Smooth muscle cell (in vitro differentiated cells): ENCODE measurements around the gene STYX. TPM values are rescaled to one million over a fixed set of nuclear protein-coding genes. Genes with fewer than 3 reads are reported as not detected.

ENCODE experiments used
- DNase-seq: peaks from one replicate; lab custom pipeline; 2025; ENCODE audit not compliant: unreplicated experiment; lab: John Stamatoyannopoulos, UW
- H2AFZ ChIP-seq: fragments of 200-600 bp; sonication (generic); 2 replicates; pipeline ENCODE4 v1.6.0; 2016; ENCODE audit warnings: antibody characterized with exemption, low read depth, mild to moderate bottlenecking
- H3F3A ChIP-seq: fragments of 200-600 bp; sonication (generic); 2 replicates; pipeline ENCODE4 v1.6.0; 2017; ENCODE audit warnings: antibody characterized with exemption, low read depth
- H3K27ac ChIP-seq: fragments of 200-600 bp; sonication (generic); 2 replicates; pipeline ENCODE4 v1.5.1; 2016; ENCODE audit warnings: low read depth, mild to moderate bottlenecking
- H3K27me3 ChIP-seq: fragments of 200-600 bp; sonication (generic); 2 replicates; pipeline ENCODE4 v1.6.1; 2016; ENCODE audit warnings: low read depth, mild to moderate bottlenecking
- H3K36me3 ChIP-seq: fragments of 200-600 bp; sonication (generic); 2 replicates; pipeline ENCODE4 v1.5.1; 2016; ENCODE audit warnings: low read depth
- H3K4me1 ChIP-seq: fragments of 200-600 bp; sonication (generic); 2 replicates; pipeline ENCODE4 v1.5.1; 2016; ENCODE audit warnings: low read depth
- H3K4me2 ChIP-seq: fragments of 200-600 bp; sonication (generic); 2 replicates; pipeline ENCODE4 v1.6.0; 2016; ENCODE audit warnings: mild to moderate bottlenecking
- H3K4me3 ChIP-seq: fragments of 200-600 bp; sonication (generic); 2 replicates; pipeline ENCODE4 v1.5.1; 2016; ENCODE audit warnings: mild to moderate bottlenecking
- H3K79me2 ChIP-seq: fragments of 200-600 bp; sonication (generic); 2 replicates; pipeline ENCODE4 v1.6.0; 2016; ENCODE audit warnings: low read depth, mild to moderate bottlenecking
- H3K9ac ChIP-seq: fragments of 200-600 bp; sonication (generic); 2 replicates; pipeline ENCODE4 v1.6.0; 2016; ENCODE audit warnings: low read depth
- H3K9me3 ChIP-seq: fragments of 200-600 bp; sonication (generic); replicated peaks from 2 replicates; pipeline ENCODE4 v1.5.1; 2016; ENCODE audit warnings: low read depth
- H4K20me1 ChIP-seq: fragments of 200-600 bp; sonication (generic); 2 replicates; pipeline ENCODE4 v1.6.0; 2016; ENCODE audit warnings: low read depth
- WGBS: methylation state at CpG from one replicate; pipeline ENCODE4 v1.1.7; 2016; ENCODE audit warnings: low lambda C conversion rate; 5-methylcytosine and 5-hydroxymethylcytosine counted together
- polyA plus RNA-seq: library from polyadenylated mRNA; unstranded; fragments of >200 nt; fragmentation: Nextera tagmentation; extraction: Ambion mirVana; gene quantifications from 2 replicates; pipeline ENCODE4 v1.2.1, GENCODE V29; 2016
- total RNA-seq: library from RNA; depleted of rRNA; stranded (reverse); fragments of >200 nt; gene quantifications from 2 replicates; pipeline ENCODE4 v1.2.3, GENCODE V29; 2014
- TF ChIP-seq, protein P1 (sequence below): fragments of 200-600 bp; sonication (generic); IDR thresholded peaks from 2 replicates; pipeline ENCODE4 v1.5.1; 2017; ENCODE audit warnings: borderline replicate concordance, mild to moderate bottlenecking, antibody characterized with exemption; ENCODE audit not compliant: insufficient read depth, poor library complexity, severe bottlenecking

Gene STYX, protein sequence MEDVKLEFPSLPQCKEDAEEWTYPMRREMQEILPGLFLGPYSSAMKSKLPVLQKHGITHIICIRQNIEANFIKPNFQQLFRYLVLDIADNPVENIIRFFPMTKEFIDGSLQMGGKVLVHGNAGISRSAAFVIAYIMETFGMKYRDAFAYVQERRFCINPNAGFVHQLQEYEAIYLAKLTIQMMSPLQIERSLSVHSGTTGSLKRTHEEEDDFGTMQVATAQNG
- 17.9 and 20.3 TPM in 2 replicates for total RNA-seq
- polyA plus RNA-seq = 8.5 TPM in 2 replicates

DNA sequence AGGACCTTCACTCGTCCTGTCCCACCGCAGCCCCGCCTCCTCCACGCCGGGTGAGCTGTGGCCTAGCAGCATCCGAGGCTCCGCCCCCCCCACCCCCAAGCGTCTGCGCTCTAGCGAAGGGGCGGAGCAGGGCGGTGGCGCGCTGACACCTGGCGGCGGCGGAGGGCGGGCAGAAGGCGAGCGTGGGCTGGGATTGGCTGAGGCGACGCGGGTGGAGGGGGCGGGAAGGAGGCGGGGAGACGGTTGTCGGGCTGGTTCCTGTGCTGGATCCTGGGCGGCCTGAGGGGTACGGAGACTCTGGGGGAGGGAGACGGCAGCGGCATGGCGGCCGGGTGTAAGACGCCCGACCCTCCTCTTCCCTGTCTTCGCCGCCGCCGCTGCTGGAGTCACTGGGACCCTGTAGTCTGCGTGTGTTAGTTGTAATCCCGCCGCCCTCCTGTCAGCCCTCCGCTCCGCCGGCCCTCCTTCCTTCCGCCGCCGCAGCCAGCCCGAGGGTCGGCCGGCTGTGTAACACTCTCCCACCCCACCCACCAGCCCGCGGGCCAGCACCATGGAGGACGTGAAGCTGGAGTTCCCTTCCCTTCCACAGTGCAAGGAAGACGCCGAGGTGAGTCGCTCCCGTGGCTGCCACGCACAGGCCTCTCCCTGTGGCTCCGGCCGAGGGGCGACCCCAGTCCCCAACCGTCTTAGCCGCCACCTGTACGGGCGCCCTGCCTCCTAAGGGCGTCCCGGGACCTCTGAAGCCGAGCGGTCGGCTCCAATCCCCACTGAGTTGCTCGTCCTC is at the start of gene STYX:
Gene STYX (plus strand): TSS at position 242 of the 784 bp plus-strand sequence. CDS start 309 bp downstream, at position 551.
- peak within 1 kb of the TSS; percentile 71 for H3K4me3 ChIP-seq
- H3K9ac ChIP-seq = peak within 1 kb of the TSS; percentile 86
- peaks cover 16% of the 10 kb centered on the region for H3K36me3 ChIP-seq
- WGBS = under 1% methylated on average over 43 of the region's 72 CpGs
- peaks cover 6% of the 10 kb centered on the region for H3K4me1 ChIP-seq
- peaks cover 32% of the 10 kb centered on the region for H3K79me2 ChIP-seq
- peak within 1 kb of the TSS; percentile 83 for H2AFZ ChIP-seq
- peaks cover 15% of the 10 kb centered on the region for H4K20me1 ChIP-seq
- peaks cover 14% of the 10 kb centered on the region for H3F3A ChIP-seq
- peak within 1 kb of the TSS; percentile 88 for H3K4me2 ChIP-seq
- H3K27me3 ChIP-seq = no peaks in the 10 kb centered on the region
- peak; percentile 96 for DNase-seq
- H3K9me3 ChIP-seq = no peaks in the 10 kb centered on the region
- peak within 1 kb of the TSS; percentile 72 for H3K27ac ChIP-seq
- TF ChIP-seq, protein P1, sequence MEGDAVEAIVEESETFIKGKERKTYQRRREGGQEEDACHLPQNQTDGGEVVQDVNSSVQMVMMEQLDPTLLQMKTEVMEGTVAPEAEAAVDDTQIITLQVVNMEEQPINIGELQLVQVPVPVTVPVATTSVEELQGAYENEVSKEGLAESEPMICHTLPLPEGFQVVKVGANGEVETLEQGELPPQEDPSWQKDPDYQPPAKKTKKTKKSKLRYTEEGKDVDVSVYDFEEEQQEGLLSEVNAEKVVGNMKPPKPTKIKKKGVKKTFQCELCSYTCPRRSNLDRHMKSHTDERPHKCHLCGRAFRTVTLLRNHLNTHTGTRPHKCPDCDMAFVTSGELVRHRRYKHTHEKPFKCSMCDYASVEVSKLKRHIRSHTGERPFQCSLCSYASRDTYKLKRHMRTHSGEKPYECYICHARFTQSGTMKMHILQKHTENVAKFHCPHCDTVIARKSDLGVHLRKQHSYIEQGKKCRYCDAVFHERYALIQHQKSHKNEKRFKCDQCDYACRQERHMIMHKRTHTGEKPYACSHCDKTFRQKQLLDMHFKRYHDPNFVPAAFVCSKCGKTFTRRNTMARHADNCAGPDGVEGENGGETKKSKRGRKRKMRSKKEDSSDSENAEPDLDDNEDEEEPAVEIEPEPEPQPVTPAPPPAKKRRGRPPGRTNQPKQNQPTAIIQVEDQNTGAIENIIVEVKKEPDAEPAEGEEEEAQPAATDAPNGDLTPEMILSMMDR = peak; percentile 10

DNA sequence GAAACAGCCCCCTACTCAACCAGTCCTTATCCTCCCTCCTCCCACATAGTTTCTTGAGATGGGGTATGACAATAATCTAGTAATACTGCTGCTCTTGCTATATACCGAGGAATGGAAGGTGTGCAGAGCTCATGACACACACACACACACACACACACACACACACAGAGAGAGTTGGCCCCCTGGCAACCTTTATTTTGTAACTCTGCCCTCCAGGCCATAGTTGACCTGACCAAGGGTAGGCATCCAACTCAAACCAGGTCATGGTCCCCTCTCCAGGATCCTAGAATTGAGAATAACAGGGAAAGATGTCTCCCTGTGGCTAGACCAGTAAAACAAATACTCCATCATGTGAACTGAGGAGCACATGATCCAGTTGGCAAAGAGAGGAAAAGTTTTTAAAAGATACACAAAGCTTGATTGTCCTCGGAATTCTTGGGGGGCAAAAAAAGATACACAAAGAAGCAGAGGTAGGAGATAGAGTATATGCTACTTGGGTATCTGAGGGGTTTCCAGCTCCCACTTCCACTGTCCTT is 45.9 kb upstream of the STYX start:
- H3K4me2 ChIP-seq = no peak overlapping the region
- H3K9me3 ChIP-seq = no peaks in the 10 kb centered on the region
- H3K36me3 ChIP-seq = peaks cover 6% of the 10 kb centered on the region
- H3K4me1 ChIP-seq = no peaks in the 10 kb centered on the region
- DNase-seq = no peak
- WGBS = 90% methylated on average over 2 of the region's 2 CpGs
- TF ChIP-seq, protein P1 = no peak
- H2AFZ ChIP-seq = no peak overlapping the region
- H3K27ac ChIP-seq = no peak overlapping the region
- H3K9ac ChIP-seq = no peak overlapping the region
- H3K4me3 ChIP-seq = no peak overlapping the region
- H3K27me3 ChIP-seq = no peaks in the 10 kb centered on the region
- peaks cover 64% of the 10 kb centered on the region for H3K79me2 ChIP-seq
- no peaks in the 10 kb centered on the region for H3F3A ChIP-seq
- peaks cover 94% of the 10 kb centered on the region for H4K20me1 ChIP-seq

DNA sequence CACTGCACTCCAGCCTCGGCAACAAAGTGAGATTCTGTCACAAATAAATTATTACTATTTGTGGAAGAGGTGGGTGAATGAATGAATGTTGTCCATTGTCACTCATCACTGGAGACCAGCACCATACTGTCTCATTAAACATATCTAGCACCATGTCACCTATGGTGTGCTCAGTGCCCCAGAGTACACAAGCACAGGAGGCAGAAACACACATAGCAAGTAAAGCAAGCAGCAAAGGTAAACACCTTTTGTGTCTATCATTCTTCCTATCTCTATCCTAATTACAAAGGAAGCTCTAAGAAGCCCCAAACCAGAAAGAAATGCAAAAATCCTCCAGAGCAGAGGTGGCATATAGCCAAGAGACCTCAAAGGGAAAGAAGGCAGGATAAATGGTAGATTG is 43.8 kb upstream of the STYX start:
- no peak overlapping the region for H3K27ac ChIP-seq
- 100% methylated on average over 1 of the region's 1 CpG for WGBS

More for the DNA sequence above, 43.8 kb upstream of the STYX start:
- TF ChIP-seq, protein P1 = no peak
- peaks cover 85% of the 10 kb centered on the region for H3K79me2 ChIP-seq
- no peak overlapping the region for H3K4me2 ChIP-seq
- peaks cover 98% of the 10 kb centered on the region for H4K20me1 ChIP-seq
- H2AFZ ChIP-seq = no peak overlapping the region
- H3K9me3 ChIP-seq = no peaks in the 10 kb centered on the region
- H3K36me3 ChIP-seq = peaks cover 2% of the 10 kb centered on the region
- H3F3A ChIP-seq = no peaks in the 10 kb centered on the region
- no peak overlapping the region for H3K9ac ChIP-seq
- no peak overlapping the region for H3K4me3 ChIP-seq
- H3K27me3 ChIP-seq = no peaks in the 10 kb centered on the region
- H3K4me1 ChIP-seq = no peaks in the 10 kb centered on the region
- no peak for DNase-seq
